H1 (cell line): ENCODE data around the gene MAP7D2. TPM values are rescaled to one million over a fixed set of nuclear protein-coding genes. Genes with fewer than 3 reads are reported as not detected.

Experiments used
- CTCF ChIA-PET: fragments of 300-600 bp; sonication (Branson Sonifier 250); formaldehyde crosslinking; loops from one replicate; lab custom pipeline; 2021; ENCODE audit not compliant: partially characterized antibody; lab: Charles Lee
- POLR2A ChIA-PET: fragments of 300-600 bp; sonication (Branson Sonifier 250); formaldehyde crosslinking; loops from one replicate; lab custom pipeline; 2021; ENCODE audit warnings: inconsistent platforms; ENCODE audit not compliant: partially characterized antibody; lab: Charles Lee
- DNase-seq, 2 experiments: peaks; one replicate each; pipeline versions ENCODE4 v3.0.0 to v3.0.0-alpha.2; 2010 to 2022; ENCODE audit warnings: low spot score in 2 of 2, low read depth in 1 of 2, mixed read lengths in 1 of 2
- FAIRE-seq: peaks from 2 replicates; lab custom pipeline; 2011; peaks lifted over from hg19 to GRCh38; lab: Jason Lieb, UNC
- H2AFZ ChIP-seq: 2 replicates; pipeline ENCODE4 v1.8.1; 2012; ENCODE audit warnings: low read length, inconsistent platforms
- H2AK5ac ChIP-seq: 2 replicates; pipeline ENCODE4 v1.6.1; 2013; ENCODE audit warnings: low read depth, low read length
- H2BK120ac ChIP-seq: replicated peaks from 2 replicates; pipeline ENCODE3; 2013; ENCODE audit warnings: low read depth, low read length, inconsistent platforms
- H2BK12ac ChIP-seq: 2 replicates; pipeline ENCODE4 v1.6.1; 2013; ENCODE audit warnings: low read depth, low read length
- H2BK15ac ChIP-seq: 2 replicates; pipeline ENCODE4 v1.6.1; 2013; ENCODE audit warnings: low read length
- H2BK20ac ChIP-seq: 2 replicates; pipeline ENCODE4 v1.6.1; 2013; ENCODE audit warnings: low read length
- H2BK5ac ChIP-seq: 2 replicates; pipeline ENCODE4 v1.6.1; 2013; ENCODE audit warnings: low read depth, low read length
- H3K14ac ChIP-seq: 2 replicates; pipeline ENCODE4 v1.6.1; 2013; ENCODE audit warnings: inconsistent platforms; ENCODE audit not compliant: insufficient read length
- H3K18ac ChIP-seq: 2 replicates; pipeline ENCODE4 v1.6.1; 2013; ENCODE audit warnings: low read length; ENCODE audit errors: extremely low read depth
- H3K23ac ChIP-seq: 2 replicates; pipeline ENCODE4 v1.6.1; 2013; ENCODE audit warnings: inconsistent platforms; ENCODE audit not compliant: insufficient read length
- H3K23me2 ChIP-seq: 2 replicates; pipeline ENCODE4 v1.6.1; 2013; ENCODE audit warnings: low read depth, low read length
- H3K27ac ChIP-seq: 2 replicates; pipeline ENCODE4 v1.6.1; 2011; ENCODE audit warnings: low read depth, low read length, inconsistent platforms
- H3K27me3 ChIP-seq, 4 experiments: replicated peaks in 1 of 4; 1 replicate in 1 of 4; 2 replicates in 3 of 4; pipeline versions ENCODE4 v1.6.1 to v1.8.1; 2011 to 2013; ENCODE audit warnings: low read length in 3 of 4, mild to moderate bottlenecking in 3 of 4, inconsistent platforms in 2 of 4, mixed read lengths in 2 of 4, moderate library complexity in 1 of 4; ENCODE audit not compliant: control insufficient read depth in 3 of 4, insufficient read depth in 3 of 4; ENCODE audit errors: extremely low read depth in 1 of 4
- H3K36me3 ChIP-seq, 4 experiments: 2 replicates each; pipeline versions ENCODE4 v1.6.1 to v1.8.1; 2011 to 2013; ENCODE audit warnings: mild to moderate bottlenecking in 4 of 4, low read length in 3 of 4, moderate library complexity in 2 of 4, control low read depth in 1 of 4, inconsistent platforms in 1 of 4; ENCODE audit not compliant: insufficient read depth in 4 of 4, control insufficient read depth in 2 of 4
- H3K4ac ChIP-seq: replicated peaks from 2 replicates; pipeline ENCODE3; 2013; ENCODE audit warnings: low read length, low read depth, mixed read lengths, inconsistent platforms; ENCODE audit not compliant: insufficient read length
- H3K4me1 ChIP-seq, 4 experiments: replicated peaks in 1 of 4; 1 replicate in 1 of 4; 2 replicates in 3 of 4; pipeline versions ENCODE4 v1.6.1 to v1.8.1; 2011 to 2013; ENCODE audit warnings: low read length in 3 of 4, inconsistent platforms in 2 of 4, mixed read lengths in 1 of 4; ENCODE audit not compliant: insufficient read depth in 4 of 4, control insufficient read depth in 3 of 4
- H3K4me2 ChIP-seq, 2 experiments: 2 replicates each; pipeline versions ENCODE4 v1.6.1 to v1.8.1; 2011 to 2013; ENCODE audit warnings: low read depth in 2 of 2, low read length in 2 of 2, control low read depth in 1 of 2, inconsistent platforms in 1 of 2, mild to moderate bottlenecking in 1 of 2; ENCODE audit not compliant: insufficient read depth in 1 of 2
- H3K4me3 ChIP-seq, 4 experiments: fragments of 200-600, 300-600 bp in 1 of 4; sonication (generic), shearing (Covaris generic), sonication (Bioruptor Twin) in 1 of 4; 2 replicates each; pipeline versions ENCODE4 v1.5.1 to v1.8.1; 2011 to 2016; ENCODE audit warnings: low read length in 4 of 4, low read depth in 3 of 4, control low read depth in 2 of 4, inconsistent platforms in 2 of 4, mild to moderate bottlenecking in 2 of 4, mixed read lengths in 1 of 4, moderate library complexity in 1 of 4; ENCODE audit not compliant: insufficient read depth in 2 of 4; ENCODE audit errors: extremely low read depth in 1 of 4
- H3K56ac ChIP-seq: replicated peaks from 2 replicates; pipeline ENCODE3; 2013; ENCODE audit warnings: low read depth, mild to moderate bottlenecking, mixed read lengths, low read length, inconsistent platforms; ENCODE audit not compliant: insufficient read length
- H3K79me1 ChIP-seq: 2 replicates; pipeline ENCODE4 v1.6.1; 2013; ENCODE audit warnings: low read depth, low read length, control low read depth
- H3K79me2 ChIP-seq, 2 experiments: 2 replicates each; pipeline versions ENCODE4 v1.6.1 to v1.8.1; 2012 to 2013; ENCODE audit warnings: low read length in 2 of 2, mild to moderate bottlenecking in 2 of 2, inconsistent platforms in 1 of 2; ENCODE audit not compliant: insufficient read depth in 2 of 2, control insufficient read depth in 1 of 2
- H3K9ac ChIP-seq, 4 experiments: replicated peaks in 1 of 4; 1 replicate in 1 of 4; 2 replicates in 3 of 4; pipeline versions ENCODE4 v1.6.1 to v1.8.1; 2011 to 2013; ENCODE audit warnings: low read depth in 3 of 4, low read length in 3 of 4, control low read depth in 2 of 4, mild to moderate bottlenecking in 2 of 4, moderate library complexity in 2 of 4, inconsistent platforms in 1 of 4; ENCODE audit errors: extremely low read depth in 1 of 4
- H3K9me3 ChIP-seq, 2 experiments: 2 replicates each; pipeline versions ENCODE4 v1.6.1 to v1.8.1; 2012 to 2013; ENCODE audit warnings: mild to moderate bottlenecking in 2 of 2, moderate library complexity in 2 of 2, control low read depth in 1 of 2, inconsistent platforms in 1 of 2, low read depth in 1 of 2, low read length in 1 of 2, mixed read lengths in 1 of 2; ENCODE audit not compliant: insufficient read depth in 2 of 2
- H4K20me1 ChIP-seq, 2 experiments: replicated peaks in 1 of 2; 2 replicates each; pipeline versions ENCODE3 to v1.8.1; 2011 to 2013; ENCODE audit warnings: inconsistent platforms in 2 of 2, low read length in 2 of 2, mild to moderate bottlenecking in 1 of 2; ENCODE audit not compliant: insufficient read depth in 2 of 2, control insufficient read depth in 1 of 2
- H4K5ac ChIP-seq: 2 replicates; pipeline ENCODE4 v1.6.1; 2013; ENCODE audit warnings: low read length, low read depth, mixed read lengths, inconsistent platforms; ENCODE audit not compliant: insufficient read length
- H4K8ac ChIP-seq: 2 replicates; pipeline ENCODE4 v1.8.0; 2013; ENCODE audit warnings: mild to moderate bottlenecking, moderate library complexity, low read length, inconsistent platforms; ENCODE audit not compliant: insufficient read depth; ENCODE audit errors: extremely low read depth
- H4K91ac ChIP-seq: replicated peaks from 2 replicates; pipeline ENCODE3; 2013; ENCODE audit warnings: low read length, mixed read lengths, inconsistent platforms; ENCODE audit not compliant: insufficient read length
- ASH2L ChIP-seq: fragments of 200-600, 300-600 bp; sonication (generic); IDR thresholded peaks from one replicate; pipeline ENCODE4 v1.7.1; 2017; ENCODE audit warnings: low read length
- CBX5 ChIP-seq: fragments of 300-800, 300-1000 bp; sonication (generic); IDR thresholded peaks from 2 replicates; pipeline ENCODE4 v1.7.1; 2016; ENCODE audit warnings: antibody characterized with exemption, low read length, low read depth
- HDAC2 ChIP-seq, 2 experiments: fragments of 300-600 bp in 1 of 2; sonication (generic) in 1 of 2; IDR thresholded peaks; 2 replicates each; pipeline ENCODE4 v1.6.1; 2011 to 2012; ENCODE audit warnings: low read depth in 2 of 2, low read length in 2 of 2, mild to moderate bottlenecking in 2 of 2, moderate library complexity in 2 of 2, borderline replicate concordance in 1 of 2, inconsistent platforms in 1 of 2
- HDAC6 ChIP-seq: IDR thresholded peaks from one replicate; pipeline ENCODE4 v1.7.1; 2012; ENCODE audit warnings: low read depth, mild to moderate bottlenecking, inconsistent platforms, low read length, moderate library complexity
- KDM1A ChIP-seq: fragments of 200-600, 300-600 bp; sonication (generic); IDR thresholded peaks from 2 replicates; pipeline ENCODE4 v1.7.1; 2016; ENCODE audit warnings: mild to moderate bottlenecking, low read length, borderline replicate concordance
- PHF8 ChIP-seq: fragments of 200-600 bp; sonication (generic); conservative IDR thresholded peaks from 2 replicates; pipeline ENCODE4 v1.7.1; 2012; ENCODE audit warnings: low read depth, mild to moderate bottlenecking, inconsistent platforms, low read length, moderate library complexity
- RXRA ChIP-seq: IDR thresholded peaks from 2 replicates; pipeline ENCODE4 v1.6.1; 2011; ENCODE audit warnings: low read depth, mild to moderate bottlenecking, low read length, moderate library complexity; ENCODE audit not compliant: insufficient read depth
- SAP30 ChIP-seq: fragments of 300-600 bp; sonication (generic); IDR thresholded peaks from 2 replicates; pipeline ENCODE4 v1.7.1; 2012; ENCODE audit warnings: low read length, moderate library complexity, mild to moderate bottlenecking, inconsistent platforms; ENCODE audit not compliant: insufficient read depth, insufficient replicate concordance
- SIX5 ChIP-seq: IDR thresholded peaks from 2 replicates; pipeline ENCODE4 v1.6.1; 2011; ENCODE audit warnings: mild to moderate bottlenecking, low read depth, low read length
- WGBS, 2 experiments: shearing (Covaris generic) in 1 of 2; methylation state at CpG; one replicate each; pipeline versions ENCODE4 v1.1.6 to v1.1.7; 2013 to 2015; ENCODE audit warnings: low lambda C conversion rate in 2 of 2, mixed read lengths in 2 of 2, inconsistent platforms in 1 of 2, low coverage in 1 of 2, missing lambda C conversion rate in 1 of 2; ENCODE audit not compliant: insufficient replicate concordance in 2 of 2, insufficient coverage in 1 of 2, insufficient read length in 1 of 2; ENCODE audit errors: extremely low coverage in 1 of 2, missing lambda C conversion rate in 1 of 2; 5-methylcytosine and 5-hydroxymethylcytosine counted together
- polyA plus RNA-seq, 7 experiments: library from polyadenylated mRNA; depleted of rRNA in 3 of 7; stranded (reverse) in 5 of 7; unstranded in 2 of 7; fragments of >200 nt in 5 of 7; fragments of 200-250 nt in 2 of 7; gene quantifications; 1 replicate in 5 of 7; 2 replicates in 1 of 7; 4 replicates in 1 of 7; pipeline versions ENCODE4 v1.2.1 to v1.2.3, GENCODE V29; 2011 to 2013; ENCODE audit warnings: missing spikeins in 2 of 7, mixed read lengths in 2 of 7
- total RNA-seq: library from RNA; stranded (reverse); fragmentation: NEBNext Ultra II Directional; extraction: Animal tissue kit (Norgen Biotek cat#: 25700); gene quantifications from 2 replicates; pipeline ENCODE4 v1.2.1, GENCODE V29; 2021
- TF ChIP-seq, protein P1 (sequence below), 3 experiments: IDR thresholded peaks; 1 replicate in 2 of 3; 2 replicates in 1 of 3; pipeline versions ENCODE4 v1.5.1 to v1.6.1; 2011; ENCODE audit warnings: low read length in 3 of 3, mild to moderate bottlenecking in 3 of 3, inconsistent platforms in 2 of 3, low read depth in 1 of 3, moderate library complexity in 1 of 3; ENCODE audit not compliant: insufficient read depth in 1 of 3; ENCODE audit errors: control extremely low read depth in 1 of 3

The MAP7D2 gene
- total and polyA plus RNA-seq, 2 of the 8 experiments (the other 6 are each of a cell fraction or from before 2014, with no cell fraction given): 0.65 to 0.83 TPM

DNA sequence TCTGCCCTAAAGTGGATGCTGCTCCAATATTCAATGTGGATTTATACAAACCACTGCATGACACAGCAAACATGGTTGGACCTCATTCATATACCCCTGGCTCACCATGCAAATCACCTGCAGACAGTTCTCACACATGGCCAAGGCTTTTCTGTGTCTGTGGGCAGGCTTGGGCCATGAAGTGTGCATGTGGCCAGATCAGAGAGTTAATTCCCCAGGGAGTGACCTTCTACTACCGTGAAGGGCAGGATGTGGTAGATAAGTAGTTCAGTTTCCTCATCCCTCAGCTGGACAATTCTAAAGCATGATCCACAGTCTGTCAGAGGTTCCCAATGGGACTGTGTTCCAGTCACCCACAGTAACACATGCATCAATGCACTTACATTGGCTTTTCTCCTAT lies 101.3 kb downstream of the MAP7D2 start:
- Histone ChIP-seq H4K5ac (no peak overlapping the region), H2BK120ac (no peak overlapping the region), H3K4me1 (no peaks in the 10 kb centered on the region), H2BK12ac (no peak overlapping the region), H3K23me2 (no peaks in the 10 kb centered on the region), H3K27me3 (no peaks in the 10 kb centered on the region), H3K9ac (no peak overlapping the region), H3K36me3 (no peaks in the 10 kb centered on the region), H3K4me2 (no peak overlapping the region), H4K91ac (no peak overlapping the region), H2BK20ac (no peak overlapping the region), H3K23ac (no peak overlapping the region), H3K79me1 (no peaks in the 10 kb centered on the region), H3K4me3 (no peak overlapping the region), H4K8ac (no peak overlapping the region), H4K20me1 (no peaks in the 10 kb centered on the region), H3K14ac (no peak overlapping the region), H2BK5ac (no peak overlapping the region), H3K79me2 (no peaks in the 10 kb centered on the region), H3K4ac (no peak overlapping the region), H3K27ac (no peak overlapping the region), H2AK5ac (no peak overlapping the region), H2AFZ (no peak overlapping the region), H3K56ac (no peak overlapping the region), H3K9me3 (no peaks in the 10 kb centered on the region), H2BK15ac (no peak overlapping the region), H3K18ac (no peak overlapping the region)
- no peak for TF ChIP-seq ASH2L
- no peak for TF ChIP-seq HDAC6
- TF ChIP-seq PHF8: no peak
- TF ChIP-seq, protein P1, sequence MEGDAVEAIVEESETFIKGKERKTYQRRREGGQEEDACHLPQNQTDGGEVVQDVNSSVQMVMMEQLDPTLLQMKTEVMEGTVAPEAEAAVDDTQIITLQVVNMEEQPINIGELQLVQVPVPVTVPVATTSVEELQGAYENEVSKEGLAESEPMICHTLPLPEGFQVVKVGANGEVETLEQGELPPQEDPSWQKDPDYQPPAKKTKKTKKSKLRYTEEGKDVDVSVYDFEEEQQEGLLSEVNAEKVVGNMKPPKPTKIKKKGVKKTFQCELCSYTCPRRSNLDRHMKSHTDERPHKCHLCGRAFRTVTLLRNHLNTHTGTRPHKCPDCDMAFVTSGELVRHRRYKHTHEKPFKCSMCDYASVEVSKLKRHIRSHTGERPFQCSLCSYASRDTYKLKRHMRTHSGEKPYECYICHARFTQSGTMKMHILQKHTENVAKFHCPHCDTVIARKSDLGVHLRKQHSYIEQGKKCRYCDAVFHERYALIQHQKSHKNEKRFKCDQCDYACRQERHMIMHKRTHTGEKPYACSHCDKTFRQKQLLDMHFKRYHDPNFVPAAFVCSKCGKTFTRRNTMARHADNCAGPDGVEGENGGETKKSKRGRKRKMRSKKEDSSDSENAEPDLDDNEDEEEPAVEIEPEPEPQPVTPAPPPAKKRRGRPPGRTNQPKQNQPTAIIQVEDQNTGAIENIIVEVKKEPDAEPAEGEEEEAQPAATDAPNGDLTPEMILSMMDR (IDR thresholded peaks at IDR 0.05; ENCODE audit: control extremely low read depth in 1 of 3, insufficient read depth in 1 of 3, low read depth in 1 of 3, low read length in 3 of 3): no peak
- no peak for TF ChIP-seq KDM1A
- TF ChIP-seq SIX5: no peak
- TF ChIP-seq SAP30: no peak
- TF ChIP-seq HDAC2 (IDR thresholded peaks at IDR 0.05; ENCODE audit: borderline replicate concordance in 1 of 2, low read depth in 2 of 2, low read length in 2 of 2): no peak
- TF ChIP-seq RXRA: no peak
- TF ChIP-seq CBX5: no peak
- POLR2A ChIA-PET: no interaction called here
- CTCF ChIA-PET: interaction anchor here (1.0 kb wide), 1 partner anchor 11 kb away, joined by 3 read pairs; no protein-coding TSS in a partner anchor
- DNase-seq (no peak), FAIRE-seq (no peak)
- WGBS, 2 experiments: no CpG with 5 or more reads among the region's 1 CpG
